D721Med (cell line): ENCODE data around the gene MGLL.
A peak's percentile ranks its signal among the peaks of the same experiment; 100 is the strongest.

ENCODE experiments used
- DNase-seq: peaks from one replicate; pipeline ENCODE4 v3.0.0; 2011; ENCODE audit warnings: low spot score; ENCODE audit not compliant: insufficient read length
- FAIRE-seq: peaks from 2 replicates; lab custom pipeline; 2011; peaks lifted over from hg19 to GRCh38; lab: Jason Lieb, UNC
- TF ChIP-seq, protein P1 (sequence below): IDR thresholded peaks from 2 replicates; pipeline ENCODE4 v1.5.1; 2012; ENCODE audit warnings: mild to moderate bottlenecking, control low read depth; ENCODE audit not compliant: insufficient read depth; ENCODE audit errors: missing control alignments

Gene MGLL

DNA sequence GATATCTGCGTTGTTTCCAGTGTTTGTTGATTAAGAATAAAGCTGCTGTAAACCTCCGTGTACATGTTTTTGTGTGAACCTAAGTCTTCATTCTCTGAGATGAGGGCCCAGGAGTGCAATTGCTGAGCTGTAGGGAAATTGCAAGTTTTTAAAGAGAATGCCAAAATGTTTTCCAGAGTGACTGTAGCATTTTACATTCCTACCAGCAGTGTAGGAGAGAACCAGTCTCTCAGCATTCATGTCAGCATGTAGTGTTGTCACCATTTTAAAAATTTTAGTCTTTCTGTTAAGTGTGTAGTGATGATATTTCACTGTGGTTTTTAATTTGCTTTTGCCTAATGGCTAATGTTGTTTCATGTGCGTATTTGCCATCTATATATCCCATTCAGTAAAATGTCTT lies 3.4 kb upstream of the MGLL start:
- FAIRE-seq, result no peak
- DNase-seq, result no peak
- TF ChIP-seq, protein P1, sequence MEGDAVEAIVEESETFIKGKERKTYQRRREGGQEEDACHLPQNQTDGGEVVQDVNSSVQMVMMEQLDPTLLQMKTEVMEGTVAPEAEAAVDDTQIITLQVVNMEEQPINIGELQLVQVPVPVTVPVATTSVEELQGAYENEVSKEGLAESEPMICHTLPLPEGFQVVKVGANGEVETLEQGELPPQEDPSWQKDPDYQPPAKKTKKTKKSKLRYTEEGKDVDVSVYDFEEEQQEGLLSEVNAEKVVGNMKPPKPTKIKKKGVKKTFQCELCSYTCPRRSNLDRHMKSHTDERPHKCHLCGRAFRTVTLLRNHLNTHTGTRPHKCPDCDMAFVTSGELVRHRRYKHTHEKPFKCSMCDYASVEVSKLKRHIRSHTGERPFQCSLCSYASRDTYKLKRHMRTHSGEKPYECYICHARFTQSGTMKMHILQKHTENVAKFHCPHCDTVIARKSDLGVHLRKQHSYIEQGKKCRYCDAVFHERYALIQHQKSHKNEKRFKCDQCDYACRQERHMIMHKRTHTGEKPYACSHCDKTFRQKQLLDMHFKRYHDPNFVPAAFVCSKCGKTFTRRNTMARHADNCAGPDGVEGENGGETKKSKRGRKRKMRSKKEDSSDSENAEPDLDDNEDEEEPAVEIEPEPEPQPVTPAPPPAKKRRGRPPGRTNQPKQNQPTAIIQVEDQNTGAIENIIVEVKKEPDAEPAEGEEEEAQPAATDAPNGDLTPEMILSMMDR, result no peak

DNA sequence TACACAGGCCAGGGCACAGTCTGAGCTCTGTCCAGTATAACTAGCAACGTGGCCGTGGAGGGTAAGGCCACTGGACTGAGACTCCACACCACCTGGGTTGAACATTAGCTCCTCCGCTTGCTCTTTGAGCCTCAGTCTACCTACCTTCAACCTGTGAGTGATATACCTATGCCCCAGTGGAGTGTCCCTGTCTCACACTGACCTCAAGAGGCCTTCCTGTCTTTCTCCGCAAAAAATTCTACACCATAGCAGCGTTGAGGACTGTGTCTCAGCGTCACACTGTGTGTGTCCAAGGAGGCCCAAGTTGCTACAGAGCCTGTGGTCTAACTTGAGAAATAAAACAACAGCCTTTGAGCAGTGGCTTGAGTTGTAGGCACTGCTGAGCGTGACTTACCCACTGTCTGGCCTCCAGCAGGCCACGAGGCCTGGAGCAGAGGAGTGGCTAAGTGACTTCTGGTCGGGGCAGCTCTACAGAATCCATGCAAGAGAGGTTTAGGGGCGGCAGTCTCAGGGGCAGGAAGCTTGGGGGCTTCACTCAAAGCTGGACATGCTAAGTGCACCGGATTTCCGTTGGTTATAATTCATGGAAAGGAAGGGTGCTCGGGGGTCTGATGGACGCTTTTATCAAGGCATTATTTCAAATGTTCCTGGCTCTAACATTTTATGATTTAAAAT lies 2.0 kb upstream of the MGLL start:
- FAIRE-seq (no peak), DNase-seq (no peak)
- TF ChIP-seq, protein P1, result no peak

DNA sequence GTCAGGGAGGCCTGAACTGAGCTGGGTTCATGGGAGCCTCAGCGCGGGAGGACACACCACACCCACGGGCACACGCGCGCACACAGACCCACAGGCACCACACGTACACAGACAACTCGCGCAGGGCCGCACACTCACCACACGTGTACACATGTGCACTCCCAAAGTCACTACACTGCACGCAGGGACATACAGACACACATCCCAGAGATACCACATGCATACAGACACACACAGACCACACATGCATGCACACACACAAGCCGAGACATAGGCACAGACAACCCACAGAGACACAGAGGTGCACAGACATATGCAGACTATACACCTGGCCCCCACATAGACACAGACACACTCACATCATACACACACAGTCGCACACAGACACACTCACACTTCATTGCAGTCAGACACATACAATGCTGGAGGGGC lies 1.1 kb upstream of the MGLL start:
- no peak for DNase-seq
- TF ChIP-seq, protein P1, result no peak
- no peak for FAIRE-seq

DNA sequence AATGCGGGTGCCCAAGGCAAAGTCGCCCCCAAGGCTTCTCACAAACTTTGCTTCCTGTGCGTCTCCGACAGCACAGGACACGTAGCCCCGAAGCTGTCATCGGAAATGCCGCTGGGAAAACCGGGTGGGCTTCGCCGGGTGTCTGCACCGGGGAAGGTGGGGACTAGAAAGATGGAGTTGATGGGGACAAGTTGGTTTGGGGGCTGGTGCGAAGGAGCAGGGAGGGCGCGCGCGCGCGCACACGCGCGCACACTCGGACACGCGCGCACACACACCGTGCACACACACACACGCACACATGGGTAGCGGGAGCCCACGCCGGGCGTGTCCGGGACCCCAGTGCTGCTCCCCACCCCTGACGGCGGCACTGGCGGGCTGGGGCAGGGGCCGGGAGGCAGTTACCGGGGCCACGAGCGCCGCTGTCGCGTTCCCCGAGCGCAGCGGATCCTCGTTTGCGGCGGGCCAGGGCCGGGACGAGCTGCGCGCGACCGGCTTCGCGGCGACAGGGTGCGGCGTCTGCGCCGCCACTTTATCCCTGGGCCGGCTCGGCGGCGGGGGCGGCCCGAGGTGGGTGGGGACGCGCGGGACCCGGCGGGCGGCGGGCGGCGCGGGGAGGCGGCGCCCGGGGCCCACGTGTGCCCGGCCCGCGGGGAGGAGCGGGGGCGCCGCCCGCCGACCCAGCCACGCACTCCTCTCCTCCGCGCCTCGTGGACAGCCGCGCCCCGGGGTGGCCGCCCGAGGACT lies 539 bp upstream of the MGLL start:
- DNase-seq, result peak; percentile 33
- TF ChIP-seq, protein P1, result no peak
- FAIRE-seq, result no peak

DNA sequence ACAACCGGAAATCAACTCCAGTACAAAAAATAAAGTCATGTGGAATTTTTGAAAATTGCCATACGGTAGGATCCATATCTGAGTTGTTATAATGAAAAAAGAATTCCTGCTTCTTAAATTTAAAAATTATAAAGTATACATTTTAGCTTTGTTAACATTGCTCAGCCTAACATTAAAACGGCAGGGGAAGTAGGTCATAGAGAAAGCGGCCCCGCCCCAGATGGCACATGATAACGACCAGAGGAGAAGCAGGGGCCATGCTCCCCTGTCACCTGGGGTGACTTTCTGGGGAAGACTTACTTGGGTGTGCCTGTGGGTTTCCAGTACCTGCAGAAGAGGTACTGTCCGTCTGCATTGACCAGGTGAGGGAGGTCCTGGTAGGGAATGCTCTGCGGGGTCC lies 921 bp downstream of the MGLL start:
- DNase-seq, result no peak
- TF ChIP-seq, protein P1, result no peak
- FAIRE-seq, result no peak

DNA sequence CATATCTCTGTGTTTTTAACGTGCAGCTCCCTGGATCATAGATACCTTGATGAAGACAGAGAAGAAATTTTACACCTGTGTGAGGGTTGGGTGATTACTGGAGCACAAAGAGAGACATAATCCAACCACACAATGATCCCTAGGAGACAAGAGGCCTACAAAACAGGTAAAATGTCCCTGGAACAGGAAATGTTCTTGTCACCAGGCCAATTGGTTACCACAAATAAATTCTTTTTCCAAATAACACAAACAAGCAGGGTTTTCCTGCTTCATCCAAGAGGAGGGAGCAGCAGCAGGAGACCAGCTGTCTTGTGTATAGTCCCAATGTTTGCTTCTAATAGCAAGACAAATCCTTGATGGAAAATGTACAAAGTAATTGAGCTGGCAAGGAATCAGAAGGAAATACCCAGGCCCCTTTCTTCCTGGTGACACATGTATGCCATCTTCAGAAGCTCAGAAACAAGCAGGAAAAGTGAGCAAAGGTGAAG lies 1.4 kb downstream of the MGLL start:
- DNase-seq (no peak), FAIRE-seq (no peak)
- TF ChIP-seq, protein P1, result no peak

DNA sequence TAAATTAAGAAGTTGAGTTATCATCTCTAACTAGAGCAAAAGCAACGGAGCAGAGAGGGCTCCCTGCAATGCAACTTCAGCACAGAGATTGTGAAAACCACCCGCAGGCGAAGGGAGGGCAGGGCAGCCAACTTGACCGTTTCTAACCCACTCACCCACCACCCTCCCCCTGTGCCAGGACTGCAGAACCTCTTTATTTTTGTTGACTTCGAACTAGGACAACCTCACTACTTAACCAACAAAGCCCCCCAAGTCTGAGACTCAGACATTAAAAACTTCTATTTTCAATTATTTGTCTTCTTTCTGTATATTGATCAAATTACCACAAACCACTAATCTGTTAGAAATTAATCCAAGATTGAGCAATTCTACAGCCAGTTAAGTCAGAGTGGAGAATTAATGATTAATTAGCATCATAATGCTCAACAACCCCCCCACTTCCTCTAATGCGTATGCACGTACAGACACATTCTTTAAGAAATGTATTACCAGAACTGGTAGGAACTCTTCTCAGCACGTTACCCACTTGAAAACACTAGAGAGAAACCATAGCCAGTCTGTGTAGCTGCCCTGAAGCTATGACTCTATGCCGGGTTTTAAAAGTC lies 2.0 kb downstream of the MGLL start:
- FAIRE-seq, result no peak
- DNase-seq, result no peak
- TF ChIP-seq, protein P1, result no peak
